Lung (tissue), 12 donors: ENCODE measurements around the gene PRDM13. TPM values are rescaled to one million over a fixed set of nuclear protein-coding genes. Genes with fewer than 3 reads are reported as not detected.

Experiments
- ATAC-seq: fragments of 200-7000 bp; cut with Tn5 transposase; one replicate; pipeline ENCODE4 v1.9.1; 2020; ENCODE audit warnings: moderate number of reproducible peaks; ENCODE audit not compliant: insufficient read depth, low FRiP score
- DNase-seq, 3 donors: peaks; one replicate each; pipeline ENCODE4 v3.0.0-alpha.2; 2013 to 2017
- H3K27ac ChIP-seq, 2 donors: one replicate each; pipeline ENCODE4 v1.5.1; 2013; ENCODE audit warnings: mild to moderate bottlenecking in 2 of 2, moderate library complexity in 2 of 2, control low read depth in 1 of 2, inconsistent platforms in 1 of 2, low read depth in 1 of 2, low read length in 1 of 2
- H3K27me3 ChIP-seq, 3 donors: one replicate each; pipeline ENCODE4 v1.5.1; 2013; ENCODE audit warnings: low read length in 2 of 3; ENCODE audit not compliant: control insufficient read depth in 3 of 3, insufficient read depth in 3 of 3
- H3K36me3 ChIP-seq, 4 donors: one replicate each; pipeline ENCODE4 v1.5.1; 2013; ENCODE audit warnings: low read length in 4 of 4, mild to moderate bottlenecking in 1 of 4, moderate library complexity in 1 of 4; ENCODE audit not compliant: control insufficient read depth in 4 of 4, insufficient read depth in 4 of 4
- H3K4me1 ChIP-seq, 5 donors: one replicate each; pipeline ENCODE4 v1.5.1; 2013; ENCODE audit warnings: low read length in 5 of 5, mild to moderate bottlenecking in 2 of 5, moderate library complexity in 1 of 5; ENCODE audit not compliant: control insufficient read depth in 5 of 5, insufficient read depth in 5 of 5
- H3K4me3 ChIP-seq: one replicate; pipeline ENCODE4 v1.5.1; 2013; ENCODE audit warnings: mild to moderate bottlenecking, control low read depth, moderate library complexity
- H3K9ac ChIP-seq, 2 donors: one replicate each; pipeline ENCODE4 v1.5.1; 2013; ENCODE audit warnings: low read length in 2 of 2, control low read depth in 1 of 2; ENCODE audit not compliant: insufficient read depth in 1 of 2
- H3K9me3 ChIP-seq, 4 donors: one replicate each; pipeline ENCODE4 v1.5.1; 2013; ENCODE audit warnings: low read length in 3 of 4, mild to moderate bottlenecking in 1 of 4, moderate library complexity in 1 of 4; ENCODE audit not compliant: control insufficient read depth in 4 of 4, insufficient read depth in 3 of 4
- CTCF ChIP-seq: IDR thresholded peaks from 2 replicates; pipeline ENCODE4 v1.5.1; 2012; ENCODE audit warnings: mild to moderate bottlenecking; ENCODE audit errors: control extremely low read depth, extremely low read depth
- WGBS, 2 donors: extraction: QIAGEN DNeasy Blood & Tissue Kit; methylation state at CpG; one replicate each; pipeline ENCODE4 v1.1.7; 2013; 5-methylcytosine and 5-hydroxymethylcytosine counted together
- polyA plus RNA-seq, 2 donors: library from polyadenylated mRNA; stranded (reverse); fragments of 200-250 nt; gene quantifications; one replicate each; pipeline ENCODE4 v1.2.1, GENCODE V29; 2013
- total RNA-seq, 2 donors: library from RNA; depleted of rRNA in 1 of 2; stranded (reverse); fragments of >200 nt in 1 of 2; gene quantifications; one replicate each; pipeline ENCODE4 v1.2.1, GENCODE V29; 2014 to 2021
- donor health status: control.
- donor health status: control.
- donor health status: Bipolar disorder and iron deficiency.
- donor health status: healthy.
- donor health status: DM: yes; HTN: yes; CAD: no.

Gene PRDM13
- total and polyA plus RNA-seq, 4 donors = not detected

GRCh38 chr6:99588618-99589289 lies 17.9 kb upstream of the PRDM13 start:
- DNase-seq (peak; percentile 78 to 87 (median 83)), ATAC-seq (peak; percentile 87)
- peaks cover 0 to 81% (median 69%) of the 10 kb centered on the region in 3 donors for H3K27me3 ChIP-seq
- TF ChIP-seq CTCF = peak; percentile 36
- WGBS, 2 donors = 1 to 3% methylated on average over 48 to 52 of the region's 52 CpGs
- no peaks in the 10 kb centered on the region for H3K9me3 ChIP-seq
- no peaks in the 10 kb centered on the region for H3K36me3 ChIP-seq
- H3K4me3 ChIP-seq = no peak overlapping the region
- H3K9ac ChIP-seq = no peak overlapping the region
- no peak overlapping the region for H3K27ac ChIP-seq
- peaks cover 0 to 25% (median 0%) of the 10 kb centered on the region in 5 donors for H3K4me1 ChIP-seq

DNA sequence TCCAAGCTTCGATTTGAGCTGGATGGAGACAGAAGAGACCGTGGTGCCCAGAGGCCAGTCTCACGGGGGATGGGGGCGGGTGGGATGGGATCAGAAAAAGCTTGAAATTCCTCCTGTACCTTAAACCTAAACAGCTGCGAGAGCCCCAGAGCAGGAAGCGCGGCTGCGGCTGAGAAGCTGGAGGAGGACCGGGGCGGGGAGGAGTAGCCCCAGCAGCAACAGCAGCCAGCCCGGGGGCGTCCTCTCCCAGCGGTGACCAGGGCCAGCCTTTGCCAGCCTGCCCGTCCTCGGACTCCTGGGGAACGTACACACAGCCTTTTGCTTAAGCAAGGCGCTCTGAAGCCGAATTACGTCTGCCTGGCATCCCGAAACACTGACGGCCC lies 17.4 kb upstream of the PRDM13 start:
- H3K9ac ChIP-seq = no peak overlapping the region

GRCh38 chr6:99589907-99590493 lies 16.6 kb upstream of the PRDM13 start:
- no peak overlapping the region for H3K9ac ChIP-seq
- TF ChIP-seq CTCF = no peak
- ATAC-seq (no peak), DNase-seq (no peak)
- 24 to 36% methylated on average over 10 of the region's 10 CpGs for WGBS, 2 donors
- no peaks in the 10 kb centered on the region for H3K36me3 ChIP-seq
- H3K4me3 ChIP-seq = no peak overlapping the region
- no peak overlapping the region for H3K27ac ChIP-seq
- H3K27me3 ChIP-seq = peaks cover 0 to 88% (median 78%) of the 10 kb centered on the region in 3 donors
- H3K4me1 ChIP-seq = peaks cover 0 to 25% (median 0%) of the 10 kb centered on the region in 5 donors
- H3K9me3 ChIP-seq = peaks cover 0 to 6% (median 1%) of the 10 kb centered on the region in 4 donors

More for the DNA sequence above, 17.4 kb upstream of the PRDM13 start:
- H3K4me1 ChIP-seq = peaks cover 0 to 25% (median 0%) of the 10 kb centered on the region in 5 donors
- no peak overlapping the region for H3K4me3 ChIP-seq
- H3K36me3 ChIP-seq = no peaks in the 10 kb centered on the region
- DNase-seq (no peak), ATAC-seq (peak; percentile 11)
- no peak for TF ChIP-seq CTCF
- peaks cover 0 to 86% (median 74%) of the 10 kb centered on the region in 3 donors for H3K27me3 ChIP-seq
- H3K27ac ChIP-seq = no peak overlapping the region
- H3K9me3 ChIP-seq = peaks cover 0 to 5% (median 0%) of the 10 kb centered on the region in 4 donors
- 5 to 6% methylated on average over 21 of the region's 21 CpGs for WGBS, 2 donors
